ENCODE data around the gene WDR48.
A peak's percentile ranks its signal among the peaks of the same experiment; 100 is the strongest.

Gene WDR48

GRCh38 chr3:39107388-39108199 lies 55.8 kb downstream of the WDR48 start, which contains the start of the genes GORASP1 and TTC21A:
Gene GORASP1, minus strand, starts transcription at chr3:39107627. Its CDS starts 86 bp downstream, at chr3:39107541.
Gene TTC21A, plus strand, starts transcription at chr3:39107680. Its CDS starts 158 bp downstream, at chr3:39107838.
- H3K4me1 ChIP-seq (ENCODE audit: control insufficient read depth, insufficient read depth, low read length): peaks cover 8% of the 10 kb centered on the region
- no peaks in the 10 kb centered on the region for H3K9me3 ChIP-seq (ENCODE audit: control insufficient read depth, low read length)
- no peaks in the 10 kb centered on the region for H3K36me3 ChIP-seq (ENCODE audit: control insufficient read depth, insufficient read depth, low read length)
- peak within 1 kb of the TSS; percentile 94 for H3K4me3 ChIP-seq (ENCODE audit: insufficient read depth, low read depth, low read length)
- H3K27me3 ChIP-seq (ENCODE audit: control insufficient read depth, insufficient read depth, low read length, poor library complexity, severe bottlenecking): peaks cover 13% of the 10 kb centered on the region
- WGBS, 2 experiments: 0 to 1% methylated on average over 74 of the region's 74 CpGs
- no peak within 1 kb of the TSS for H3K27ac ChIP-seq (ENCODE audit: insufficient read depth, low read depth, low read length, poor library complexity, severe bottlenecking)

- H3K27me3 ChIP-seq (ENCODE audit: control insufficient read depth, insufficient read depth, low read length, poor library complexity, severe bottlenecking): peaks cover 13% of the 10 kb centered on the region
- H3K36me3 ChIP-seq (ENCODE audit: control insufficient read depth, insufficient read depth, low read length): no peaks in the 10 kb centered on the region
- H3K27ac ChIP-seq (ENCODE audit: insufficient read depth, low read depth, low read length, poor library complexity, severe bottlenecking): no peak overlapping the region
- 55 to 61% methylated on average over 2 of the region's 2 CpGs for WGBS, 2 experiments
- peaks cover 8% of the 10 kb centered on the region for H3K4me1 ChIP-seq (ENCODE audit: control insufficient read depth, insufficient read depth, low read length)
- H3K9me3 ChIP-seq (ENCODE audit: control insufficient read depth, low read length): no peaks in the 10 kb centered on the region
- peak overlapping the region; percentile 94 for H3K4me3 ChIP-seq (ENCODE audit: insufficient read depth, low read depth, low read length)
Observed at GRCh38 chr3:39108200-39108710, 56.4 kb downstream of the WDR48 start.

- Histone ChIP-seq H3K27ac (ENCODE audit: insufficient read depth, low read depth, low read length, poor library complexity, severe bottlenecking) (no peak overlapping the region), H3K27me3 (ENCODE audit: control insufficient read depth, insufficient read depth, low read length, poor library complexity, severe bottlenecking) (peaks cover 13% of the 10 kb centered on the region), H3K36me3 (ENCODE audit: control insufficient read depth, insufficient read depth, low read length) (no peaks in the 10 kb centered on the region), H3K9me3 (ENCODE audit: control insufficient read depth, low read length) (no peaks in the 10 kb centered on the region), H3K4me1 (ENCODE audit: control insufficient read depth, insufficient read depth, low read length) (peaks cover 8% of the 10 kb centered on the region), H3K4me3 (ENCODE audit: insufficient read depth, low read depth, low read length) (no peak overlapping the region)
- 91 to 95% methylated on average over 5 of the region's 5 CpGs for WGBS, 2 experiments
Observed at GRCh38 chr3:39109086-39109485, 57.3 kb downstream of the WDR48 start.

- 67 to 75% methylated on average over 2 of the region's 2 CpGs for WGBS, 2 experiments
- no peaks in the 10 kb centered on the region for H3K36me3 ChIP-seq (ENCODE audit: control insufficient read depth, insufficient read depth, low read length)
- no peak overlapping the region for H3K27ac ChIP-seq (ENCODE audit: insufficient read depth, low read depth, low read length, poor library complexity, severe bottlenecking)
- no peaks in the 10 kb centered on the region for H3K9me3 ChIP-seq (ENCODE audit: control insufficient read depth, low read length)
- H3K27me3 ChIP-seq (ENCODE audit: control insufficient read depth, insufficient read depth, low read length, poor library complexity, severe bottlenecking): peaks cover 13% of the 10 kb centered on the region
- H3K4me1 ChIP-seq (ENCODE audit: control insufficient read depth, insufficient read depth, low read length): peaks cover 8% of the 10 kb centered on the region
- H3K4me3 ChIP-seq (ENCODE audit: insufficient read depth, low read depth, low read length): no peak overlapping the region
Observed at GRCh38 chr3:39110041-39110639, 58.3 kb downstream of the WDR48 start.

GRCh38 chr3:39112113-39112512 lies 60.3 kb downstream of the WDR48 start:
- H3K9me3 ChIP-seq (ENCODE audit: control insufficient read depth, low read length): no peaks in the 10 kb centered on the region
- 92 to 93% methylated on average over 3 of the region's 3 CpGs for WGBS, 2 experiments
- H3K27ac ChIP-seq (ENCODE audit: insufficient read depth, low read depth, low read length, poor library complexity, severe bottlenecking): no peak overlapping the region
- H3K27me3 ChIP-seq (ENCODE audit: control insufficient read depth, insufficient read depth, low read length, poor library complexity, severe bottlenecking): peaks cover 5% of the 10 kb centered on the region
- H3K4me1 ChIP-seq (ENCODE audit: control insufficient read depth, insufficient read depth, low read length): no peaks in the 10 kb centered on the region
- no peak overlapping the region for H3K4me3 ChIP-seq (ENCODE audit: insufficient read depth, low read depth, low read length)
- no peaks in the 10 kb centered on the region for H3K36me3 ChIP-seq (ENCODE audit: control insufficient read depth, insufficient read depth, low read length)

GRCh38 chr3:39112535-39112934 lies 60.7 kb downstream of the WDR48 start:
- Histone ChIP-seq H3K9me3 (ENCODE audit: control insufficient read depth, low read length) (no peaks in the 10 kb centered on the region), H3K27me3 (ENCODE audit: control insufficient read depth, insufficient read depth, low read length, poor library complexity, severe bottlenecking) (peaks cover 5% of the 10 kb centered on the region), H3K36me3 (ENCODE audit: control insufficient read depth, insufficient read depth, low read length) (no peaks in the 10 kb centered on the region), H3K27ac (ENCODE audit: insufficient read depth, low read depth, low read length, poor library complexity, severe bottlenecking) (no peak overlapping the region), H3K4me3 (ENCODE audit: insufficient read depth, low read depth, low read length) (no peak overlapping the region), H3K4me1 (ENCODE audit: control insufficient read depth, insufficient read depth, low read length) (no peaks in the 10 kb centered on the region)
- 92 to 94% methylated on average over 2 of the region's 2 CpGs for WGBS, 2 experiments

- Histone ChIP-seq H3K4me1 (ENCODE audit: control insufficient read depth, insufficient read depth, low read length) (no peaks in the 10 kb centered on the region), H3K27ac (ENCODE audit: insufficient read depth, low read depth, low read length, poor library complexity, severe bottlenecking) (no peak overlapping the region), H3K36me3 (ENCODE audit: control insufficient read depth, insufficient read depth, low read length) (no peaks in the 10 kb centered on the region), H3K9me3 (ENCODE audit: control insufficient read depth, low read length) (no peaks in the 10 kb centered on the region), H3K27me3 (ENCODE audit: control insufficient read depth, insufficient read depth, low read length, poor library complexity, severe bottlenecking) (peaks cover 5% of the 10 kb centered on the region), H3K4me3 (ENCODE audit: insufficient read depth, low read depth, low read length) (no peak overlapping the region)
- WGBS, 2 experiments: 89 to 95% methylated on average over 3 of the region's 3 CpGs
Observed at GRCh38 chr3:39113291-39113690, 61.5 kb downstream of the WDR48 start.

GRCh38 chr3:39114456-39114855 lies 62.6 kb downstream of the WDR48 start:
- WGBS, 2 experiments: 82 to 84% methylated on average over 5 of the region's 5 CpGs
- Histone ChIP-seq H3K4me1 (ENCODE audit: control insufficient read depth, insufficient read depth, low read length) (no peaks in the 10 kb centered on the region), H3K27ac (ENCODE audit: insufficient read depth, low read depth, low read length, poor library complexity, severe bottlenecking) (no peak overlapping the region), H3K27me3 (ENCODE audit: control insufficient read depth, insufficient read depth, low read length, poor library complexity, severe bottlenecking) (no peaks in the 10 kb centered on the region), H3K9me3 (ENCODE audit: control insufficient read depth, low read length) (no peaks in the 10 kb centered on the region), H3K4me3 (ENCODE audit: insufficient read depth, low read depth, low read length) (no peak overlapping the region), H3K36me3 (ENCODE audit: control insufficient read depth, insufficient read depth, low read length) (no peaks in the 10 kb centered on the region)

- Histone ChIP-seq H3K9me3 (ENCODE audit: control insufficient read depth, low read length) (no peaks in the 10 kb centered on the region), H3K4me3 (ENCODE audit: insufficient read depth, low read depth, low read length) (no peak overlapping the region), H3K4me1 (ENCODE audit: control insufficient read depth, insufficient read depth, low read length) (no peaks in the 10 kb centered on the region), H3K36me3 (ENCODE audit: control insufficient read depth, insufficient read depth, low read length) (no peaks in the 10 kb centered on the region), H3K27ac (ENCODE audit: insufficient read depth, low read depth, low read length, poor library complexity, severe bottlenecking) (no peak overlapping the region), H3K27me3 (ENCODE audit: control insufficient read depth, insufficient read depth, low read length, poor library complexity, severe bottlenecking) (no peaks in the 10 kb centered on the region)
- WGBS, 2 experiments: 92 to 94% methylated on average over 3 of the region's 3 CpGs
Observed at GRCh38 chr3:39115870-39116269, 64.1 kb downstream of the WDR48 start.

- no peak overlapping the region for H3K4me3 ChIP-seq (ENCODE audit: insufficient read depth, low read depth, low read length)
- H3K27ac ChIP-seq (ENCODE audit: insufficient read depth, low read depth, low read length, poor library complexity, severe bottlenecking): no peak overlapping the region
- H3K4me1 ChIP-seq (ENCODE audit: control insufficient read depth, insufficient read depth, low read length): no peaks in the 10 kb centered on the region
- WGBS, 2 experiments: 88 to 90% methylated on average over 3 of the region's 3 CpGs
- H3K36me3 ChIP-seq (ENCODE audit: control insufficient read depth, insufficient read depth, low read length): no peaks in the 10 kb centered on the region
- H3K27me3 ChIP-seq (ENCODE audit: control insufficient read depth, insufficient read depth, low read length, poor library complexity, severe bottlenecking): no peaks in the 10 kb centered on the region
- no peaks in the 10 kb centered on the region for H3K9me3 ChIP-seq (ENCODE audit: control insufficient read depth, low read length)
Observed at GRCh38 chr3:39118079-39118478, 66.3 kb downstream of the WDR48 start.
